GM19043 (cell line): ENCODE data around the gene BICC1.

Experiments used
- ATAC-seq: cut with Tn5 transposase; IDR thresholded peaks from one replicate; pipeline ENCODE4 v1.9.1; 2021; ENCODE audit warnings: low read depth; ENCODE audit not compliant: unreplicated experiment

BICC1 gene

GRCh38 chr10:58695022-58695421, 182.3 kb downstream of the BICC1 start:
- ATAC-seq: no peak

GRCh38 chr10:58696736-58697135, 184.1 kb downstream of the BICC1 start:
- ATAC-seq: no peak

- ATAC-seq: no peak
These were observed 185.0 kb downstream of the BICC1 start for GRCh38 chr10:58697691-58698090.

- no peak for ATAC-seq
These were observed 186.2 kb downstream of the BICC1 start for GRCh38 chr10:58698777-58699356.

- no peak for ATAC-seq
These were observed 187.9 kb downstream of the BICC1 start for GRCh38 chr10:58700591-58700990.

- ATAC-seq: no peak
These were observed 188.9 kb downstream of the BICC1 start for GRCh38 chr10:58701405-58702135.

GRCh38 chr10:58704226-58704625, 191.6 kb downstream of the BICC1 start:
- ATAC-seq: no peak

GRCh38 chr10:58704671-58705141, 192.0 kb downstream of the BICC1 start:
- ATAC-seq: no peak

GRCh38 chr10:58706836-58707235, 194.2 kb downstream of the BICC1 start:
- ATAC-seq: no peak

GRCh38 chr10:58712141-58712540, 199.5 kb downstream of the BICC1 start:
- ATAC-seq: no peak

GRCh38 chr10:58712982-58713381, 200.3 kb downstream of the BICC1 start:
- no peak for ATAC-seq

GRCh38 chr10:58714409-58714808, 201.7 kb downstream of the BICC1 start:
- no peak for ATAC-seq

GRCh38 chr10:58715061-58715460, 202.4 kb downstream of the BICC1 start:
- ATAC-seq: no peak

- no peak for ATAC-seq
These were observed 205.9 kb downstream of the BICC1 start for GRCh38 chr10:58718596-58718995.

GRCh38 chr10:58721601-58722281, 209.1 kb downstream of the BICC1 start:
- no peak for ATAC-seq

- no peak for ATAC-seq
These were observed 210.5 kb downstream of the BICC1 start for GRCh38 chr10:58723186-58723585.

- ATAC-seq: no peak
These were observed 211.3 kb downstream of the BICC1 start for GRCh38 chr10:58723966-58724365.

GRCh38 chr10:58724781-58725180, 212.1 kb downstream of the BICC1 start:
- ATAC-seq: no peak

- no peak for ATAC-seq
These were observed 213.2 kb downstream of the BICC1 start for GRCh38 chr10:58725901-58726300.

GRCh38 chr10:58727633-58728032, 215.0 kb downstream of the BICC1 start:
- no peak for ATAC-seq

- no peak for ATAC-seq
These were observed 218.6 kb downstream of the BICC1 start for GRCh38 chr10:58731276-58731675.

- no peak for ATAC-seq
These were observed 220.8 kb downstream of the BICC1 start for GRCh38 chr10:58733436-58733835.
